Astrocyte of the cerebellum (primary cell): ENCODE data around the gene MPPED1.

Experiments
- DNase-seq: peaks from one replicate; pipeline ENCODE4 v3.0.0-alpha.2; 2011; ENCODE audit warnings: low read depth
- H3K4me3 ChIP-seq: 2 replicates; pipeline ENCODE4 v1.5.1; 2011; ENCODE audit warnings: mild to moderate bottlenecking, low read depth, low read length, moderate library complexity
- CTCF ChIP-seq: IDR thresholded peaks from 2 replicates; pipeline ENCODE4 v1.5.1; 2012; ENCODE audit warnings: low read length, low read depth, moderate library complexity, mild to moderate bottlenecking; ENCODE audit errors: missing control alignments
- in situ Hi-C: cut with HindIII; loops from 2 replicates; pipeline ENCODE4 v1.10.0; 2017; ENCODE audit warnings: low sequenced_read_pairs

The MPPED1 gene

DNA sequence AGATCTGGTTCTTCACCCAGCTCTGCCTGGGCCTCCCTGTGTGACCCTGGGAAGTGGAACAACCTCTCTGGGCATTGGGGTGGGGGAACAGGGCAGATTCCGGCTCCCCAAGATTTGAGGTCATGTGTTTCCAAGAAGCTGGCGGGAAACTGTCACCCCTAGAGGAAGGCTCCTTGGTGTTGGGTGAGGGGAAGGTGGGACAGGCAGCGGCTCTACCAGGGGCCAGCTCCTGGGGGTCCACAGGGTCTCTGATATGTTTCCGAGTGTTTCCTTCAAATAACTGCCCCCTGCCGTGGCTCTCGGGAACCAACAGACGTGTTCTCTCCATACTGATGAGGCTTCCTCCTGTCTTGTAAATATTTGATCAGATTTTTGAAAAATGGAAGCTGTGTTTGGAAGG, 78.5 kb downstream of the MPPED1 start:
- TF ChIP-seq CTCF, result no peak

GRCh38 chr22:43491177-43491576, 79.4 kb downstream of the MPPED1 start:
- in situ Hi-C loops, result no loop called here
- no peak for TF ChIP-seq CTCF
- H3K4me3 ChIP-seq, result no peak overlapping the region

More for the DNA sequence above, 78.5 kb downstream of the MPPED1 start:
- in situ Hi-C loops, result no loop called here
- no peak overlapping the region for H3K4me3 ChIP-seq
- no peak for DNase-seq

DNA sequence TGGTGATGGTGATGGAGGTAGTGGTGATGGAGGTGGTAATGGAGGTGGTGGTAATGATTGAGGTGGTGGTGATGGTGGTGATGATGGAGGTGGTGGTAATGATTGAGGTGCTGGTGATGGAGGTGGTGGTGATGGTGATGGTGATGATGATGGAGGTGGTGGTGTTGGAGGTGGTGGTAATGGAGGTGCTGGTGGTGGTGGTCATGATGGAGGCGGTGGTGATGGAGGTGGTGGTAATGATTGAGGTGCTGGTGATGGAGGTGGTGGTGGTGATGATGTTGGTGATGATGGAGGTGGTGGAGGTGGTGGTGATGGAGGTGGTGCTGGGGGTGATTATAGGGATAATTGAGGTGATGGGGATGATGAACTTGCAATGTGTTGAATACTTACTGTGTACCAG, 79.9 kb downstream of the MPPED1 start:
- no peak overlapping the region for H3K4me3 ChIP-seq
- TF ChIP-seq CTCF, result no peak
- no peak for DNase-seq
- in situ Hi-C loops, result no loop called here

More at GRCh38 chr22:43491177-43491576, 79.4 kb downstream of the MPPED1 start:
- DNase-seq, result no peak

DNA sequence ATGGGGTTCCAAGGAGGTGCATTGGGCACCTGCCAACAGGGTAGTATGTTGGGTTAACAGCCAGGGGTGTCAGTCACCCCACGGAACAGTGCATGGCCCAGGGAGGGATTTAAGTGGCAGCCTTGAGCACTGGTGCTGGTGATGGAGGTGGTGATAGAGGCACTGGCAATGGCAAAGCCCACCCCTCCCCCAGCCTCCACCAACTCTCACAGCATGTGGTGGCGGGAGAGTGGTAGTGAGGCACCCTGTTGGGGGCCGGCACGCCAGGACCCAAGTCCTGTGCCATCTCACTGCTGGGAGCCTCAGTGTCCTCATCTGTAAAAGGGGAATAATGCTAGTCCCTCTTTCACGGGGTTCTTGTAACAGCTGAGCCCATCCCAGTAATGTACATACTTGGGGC, 81.5 kb downstream of the MPPED1 start:
- no peak for DNase-seq
- no peak overlapping the region for H3K4me3 ChIP-seq
- TF ChIP-seq CTCF, result no peak
- in situ Hi-C loops, result no loop called here

GRCh38 chr22:43497956-43498855, 86.4 kb downstream of the MPPED1 start:
- in situ Hi-C loops, result no loop called here
- no peak for DNase-seq
- no peak overlapping the region for H3K4me3 ChIP-seq
- TF ChIP-seq CTCF, result no peak

- TF ChIP-seq CTCF, result no peak
- DNase-seq, result no peak
- no peak overlapping the region for H3K4me3 ChIP-seq
- in situ Hi-C loops, result no loop called here
These were observed 87.0 kb downstream of the MPPED1 start for GRCh38 chr22:43498856-43499253.
